SIG-M5 treated with dmso at 0.1 percent for 504 hours (cell line): ENCODE results near the gene ABHD16B.
"Not testable (repeated sequence)": the region's sequence is repeated elsewhere in the genome, so short reads cannot be mapped to it uniquely, and the experiment has no call there.

Experiments
- DNase-seq: peaks from one replicate; lab custom pipeline; 2025; ENCODE audit not compliant: unreplicated experiment; lab: John Stamatoyannopoulos, UW

The ABHD16B gene

DNA sequence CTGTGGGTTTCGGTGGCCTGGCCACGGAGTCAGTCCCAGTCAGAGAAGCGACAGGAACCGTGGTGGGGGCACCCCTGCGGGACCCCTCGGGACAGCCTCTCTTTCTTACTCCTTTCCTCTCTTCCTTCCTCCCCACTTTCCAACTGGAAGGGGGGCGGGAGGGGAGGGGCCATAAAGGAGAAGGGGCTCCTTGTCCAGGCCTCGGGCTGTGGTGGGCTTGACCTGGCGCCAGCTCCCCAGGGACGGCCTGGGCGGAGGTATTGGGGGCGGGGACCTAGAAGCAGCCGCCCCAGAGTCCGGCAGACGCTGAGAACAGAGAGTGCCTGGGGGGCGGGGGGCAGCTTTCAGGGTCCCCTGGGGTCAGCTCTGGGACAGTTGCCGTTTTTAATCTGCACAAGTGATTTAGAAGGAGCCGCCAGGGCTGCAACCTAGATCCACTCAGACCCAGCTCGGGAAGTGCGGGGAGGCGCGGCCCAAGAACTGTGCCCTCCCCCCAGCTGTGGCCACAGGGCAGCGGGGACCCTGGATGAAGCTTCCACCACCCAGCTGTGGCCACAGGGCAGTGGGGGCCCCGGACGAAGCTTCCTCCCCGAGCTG is 6.4 kb upstream of the ABHD16B start:
- DNase-seq, result no peak

DNA sequence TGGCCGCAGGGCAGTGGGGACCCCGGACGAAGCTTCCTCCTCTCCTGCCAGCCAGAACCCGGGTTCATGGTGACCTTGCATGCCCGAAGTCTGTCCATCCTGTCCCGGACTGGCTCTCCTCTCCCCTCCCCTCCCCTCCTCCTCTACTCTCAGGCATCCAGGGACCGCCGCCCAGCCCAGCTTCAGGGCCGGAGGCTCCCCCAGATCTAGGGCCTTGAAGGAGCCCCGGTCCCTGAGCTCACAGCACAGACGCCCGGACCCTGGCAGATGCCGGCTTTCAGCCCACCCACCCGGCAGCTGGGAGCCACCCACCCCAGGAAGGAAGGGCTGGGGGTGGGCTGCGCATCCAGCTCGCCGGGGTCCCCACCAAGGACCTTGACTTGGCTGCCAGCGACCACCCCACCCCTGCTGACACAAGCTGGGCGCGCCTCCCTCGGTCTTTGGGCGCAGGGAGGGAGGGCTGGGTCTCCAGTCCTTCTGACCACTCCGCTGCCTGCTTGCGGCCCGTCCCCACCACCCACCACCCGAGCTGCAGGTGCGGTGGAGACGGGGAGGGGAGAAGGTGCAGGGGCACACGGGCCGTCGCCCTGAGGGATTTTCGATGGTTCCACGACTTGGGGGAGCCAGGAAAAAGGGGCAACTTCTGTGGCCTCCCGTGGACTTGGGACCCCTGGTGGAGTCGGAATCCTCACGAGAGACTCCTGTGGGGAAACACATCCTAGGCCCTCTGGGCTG is 5.8 kb upstream of the ABHD16B start:
- no peak for DNase-seq

DNA sequence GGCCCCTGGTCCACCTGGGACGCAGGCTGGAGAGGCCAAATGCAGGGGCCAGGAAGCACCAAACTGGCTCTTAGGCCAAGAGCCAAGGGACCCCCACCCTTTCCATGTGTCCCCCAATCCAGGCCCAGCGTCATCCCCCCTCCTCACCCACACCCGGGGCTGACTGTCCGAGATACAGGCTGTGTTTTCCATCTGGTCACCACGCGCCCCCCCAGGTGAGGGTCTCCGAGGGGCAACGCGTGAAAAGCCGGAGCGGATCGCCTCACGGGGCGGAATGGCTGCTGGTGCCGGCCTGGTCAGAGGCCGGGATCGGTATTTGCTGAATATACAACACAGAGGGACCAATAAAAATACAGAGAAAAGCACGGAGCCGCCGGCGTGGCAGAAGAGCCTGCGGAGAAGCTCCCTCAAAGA is 5.2 kb upstream of the ABHD16B start:
- DNase-seq, result no peak

- no peak for DNase-seq
These were observed 3.4 kb upstream of the ABHD16B start for GRCh38 chr20:63857764-63858392.

GRCh38 chr20:63858393-63859165 is 2.7 kb upstream of the ABHD16B start:
- DNase-seq, result no peak

- no peak for DNase-seq
These were observed 2.1 kb upstream of the ABHD16B start for GRCh38 chr20:63859166-63859699.

- DNase-seq, result no peak
These were observed 810 bp upstream of the ABHD16B start for GRCh38 chr20:63860325-63861051.

DNA sequence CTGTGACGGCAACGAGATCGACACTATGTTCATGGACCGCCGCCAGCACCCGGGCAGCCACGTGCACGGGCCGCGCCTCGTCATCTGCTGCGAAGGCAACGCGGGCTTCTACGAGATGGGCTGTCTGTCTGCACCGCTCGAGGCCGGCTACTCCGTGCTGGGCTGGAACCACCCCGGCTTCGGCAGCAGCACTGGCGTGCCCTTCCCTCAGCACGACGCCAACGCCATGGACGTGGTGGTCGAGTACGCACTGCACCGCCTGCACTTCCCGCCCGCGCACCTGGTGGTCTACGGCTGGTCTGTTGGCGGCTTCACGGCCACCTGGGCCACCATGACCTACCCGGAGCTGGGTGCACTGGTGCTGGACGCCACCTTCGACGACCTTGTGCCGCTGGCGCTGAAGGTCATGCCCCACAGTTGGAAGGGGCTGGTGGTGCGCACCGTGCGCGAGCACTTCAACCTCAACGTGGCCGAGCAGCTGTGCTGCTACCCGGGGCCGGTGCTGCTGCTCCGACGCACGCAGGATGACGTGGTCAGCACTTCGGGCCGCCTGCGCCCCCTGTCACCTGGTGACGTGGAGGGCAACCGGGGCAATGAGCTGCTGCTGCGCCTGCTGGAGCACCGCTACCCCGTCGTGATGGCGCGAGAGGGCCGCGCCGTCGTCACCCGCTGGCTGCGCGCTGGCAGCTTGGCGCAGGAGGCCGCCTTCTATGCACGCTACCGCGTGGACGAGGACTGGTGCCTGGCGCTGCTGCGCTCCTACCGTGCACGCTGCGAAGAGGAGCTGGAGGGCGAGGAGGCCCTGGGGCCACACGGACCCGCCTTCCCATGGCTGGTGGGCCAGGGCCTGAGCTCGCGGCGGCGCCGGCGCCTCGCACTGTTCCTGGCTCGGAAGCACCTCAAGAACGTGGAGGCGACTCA is 943 bp downstream of the ABHD16B start:
- DNase-seq, result no peak

DNA sequence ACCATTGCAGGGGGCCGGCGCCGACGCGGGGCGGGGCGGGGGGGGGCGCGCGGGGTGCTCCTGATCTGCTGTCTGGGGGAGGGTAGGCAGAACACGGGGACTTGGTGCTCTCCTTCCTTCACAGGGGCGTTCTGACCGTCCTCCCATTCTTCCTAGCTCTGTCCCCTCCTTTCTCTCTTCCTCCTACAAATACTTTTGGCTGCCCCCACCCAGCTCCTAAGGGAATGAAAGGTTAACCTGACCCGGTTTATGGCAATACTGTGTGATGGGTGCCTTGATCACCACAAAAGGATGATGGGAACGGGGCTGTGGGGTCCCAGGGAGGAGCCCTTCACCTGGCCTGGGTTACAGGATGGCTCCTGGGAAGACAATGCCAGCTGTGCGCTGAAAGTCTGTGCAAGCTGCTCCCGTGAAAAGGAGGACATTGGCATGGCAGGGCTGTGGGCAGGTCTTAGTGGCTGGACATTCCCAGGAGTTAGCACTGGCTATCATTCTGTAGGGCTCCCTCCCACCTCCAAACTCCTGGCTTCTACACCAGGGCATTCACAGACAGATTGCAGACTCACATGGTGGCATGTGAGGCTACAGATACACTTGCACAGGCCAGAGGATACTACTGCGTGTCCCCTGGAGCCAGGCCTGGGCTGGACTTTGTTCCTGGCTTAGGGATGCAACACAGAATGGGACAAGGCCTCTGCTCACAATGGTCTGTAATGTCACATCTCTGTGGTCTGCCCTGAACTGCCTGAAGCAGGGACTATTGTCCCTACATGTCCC is 1.9 kb downstream of the ABHD16B start:
- DNase-seq, result no peak

- peak; percentile 98 for DNase-seq
These were observed 2.7 kb downstream of the ABHD16B start for GRCh38 chr20:63863798-63864544.

DNA sequence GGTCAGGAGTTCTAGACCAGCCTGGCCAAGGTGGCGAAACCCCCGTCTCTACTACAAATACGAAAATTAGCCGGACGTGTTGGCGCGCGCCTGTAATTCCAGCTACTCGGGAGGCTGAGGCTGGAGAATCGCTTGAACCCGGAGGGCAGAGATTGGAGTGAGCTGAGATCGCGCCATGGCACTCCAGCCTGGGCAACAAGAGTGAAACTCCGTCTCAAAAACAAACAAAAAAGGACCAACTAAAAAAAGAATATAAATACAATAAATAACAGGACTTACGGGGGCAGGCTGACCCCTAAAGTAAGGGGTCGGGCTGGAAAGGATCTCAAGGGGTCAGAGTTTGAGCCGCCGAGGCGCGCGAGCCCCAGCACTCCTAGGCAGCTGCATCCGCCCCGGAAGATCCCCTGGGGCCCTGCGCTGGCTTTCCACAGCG is 3.3 kb downstream of the ABHD16B start:
- DNase-seq, result no peak

GRCh38 chr20:63864978-63865640 is 3.8 kb downstream of the ABHD16B start, which contains the start of gene TPD52L2:
Gene TPD52L2 (plus strand): TSS chr20:63865270. CDS start chr20:63865366, 96 bp downstream.
- DNase-seq, result peak; percentile 100

DNA sequence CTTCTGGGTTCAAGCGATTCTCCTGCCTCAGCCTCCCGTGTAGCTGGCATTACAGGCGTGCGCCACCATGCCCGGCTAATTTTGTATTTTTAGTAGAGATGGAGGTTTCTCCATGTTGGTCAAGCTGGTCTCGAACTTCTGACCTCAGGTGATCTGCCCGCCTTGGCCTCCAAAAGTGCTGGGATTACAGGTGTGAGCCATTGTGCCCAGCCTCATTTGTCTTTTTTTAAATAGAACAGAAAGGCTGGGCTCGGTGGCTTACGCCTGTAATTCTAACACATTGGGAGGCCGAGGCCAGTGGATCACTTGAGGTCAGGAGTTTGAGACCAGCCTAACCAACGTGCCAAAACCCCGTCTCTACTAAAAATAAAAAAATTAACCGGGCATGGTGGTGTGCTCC is 5.7 kb downstream of the ABHD16B start:
- not testable (repeated sequence) for DNase-seq

DNA sequence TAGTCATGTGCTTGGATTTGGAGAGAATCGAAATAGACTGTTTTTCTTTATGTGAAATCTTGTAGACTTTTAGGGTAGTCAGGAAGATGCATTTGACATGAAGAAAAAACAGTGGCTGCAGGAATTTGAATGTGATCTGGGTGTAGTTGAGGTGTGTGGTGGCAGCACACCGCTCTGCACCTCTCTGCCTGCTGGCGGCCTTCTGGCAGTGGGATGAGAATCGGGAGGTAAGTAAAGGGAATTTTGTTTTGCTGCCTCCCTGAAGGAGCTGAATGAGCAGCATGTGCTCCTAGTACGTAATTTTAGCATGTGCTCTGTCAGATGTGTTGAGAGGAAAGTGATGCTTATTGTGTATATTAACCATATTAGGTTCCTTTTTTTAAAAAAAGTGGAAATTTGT is 7.0 kb downstream of the ABHD16B start:
- no peak for DNase-seq

DNA sequence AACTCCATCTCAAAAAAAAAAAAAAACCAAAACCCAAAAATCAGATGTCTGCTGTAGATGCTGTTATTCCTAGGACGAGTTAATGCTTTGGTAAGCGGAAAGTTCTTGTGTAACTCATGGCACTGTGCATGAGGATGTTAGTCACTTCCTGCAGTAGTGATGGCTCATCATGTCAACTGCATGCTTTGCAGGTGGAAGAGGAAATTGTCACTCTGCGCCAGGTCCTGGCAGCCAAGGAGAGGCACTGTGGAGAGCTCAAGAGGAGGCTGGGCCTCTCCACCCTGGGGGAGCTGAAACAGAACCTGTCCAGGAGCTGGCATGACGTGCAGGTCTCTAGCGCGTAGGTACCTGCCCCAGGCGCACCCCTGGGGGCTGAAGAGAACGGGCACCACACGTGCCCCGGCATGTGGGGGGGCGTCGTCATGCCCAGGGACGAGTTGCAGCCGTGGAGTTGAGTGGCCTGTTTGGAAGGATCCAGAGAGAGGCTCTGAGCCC is 12.2 kb downstream of the ABHD16B start:
- DNase-seq, result peak; percentile 95

GRCh38 chr20:63874241-63874640 is 12.9 kb downstream of the ABHD16B start:
- DNase-seq, result not testable (repeated sequence)

DNA sequence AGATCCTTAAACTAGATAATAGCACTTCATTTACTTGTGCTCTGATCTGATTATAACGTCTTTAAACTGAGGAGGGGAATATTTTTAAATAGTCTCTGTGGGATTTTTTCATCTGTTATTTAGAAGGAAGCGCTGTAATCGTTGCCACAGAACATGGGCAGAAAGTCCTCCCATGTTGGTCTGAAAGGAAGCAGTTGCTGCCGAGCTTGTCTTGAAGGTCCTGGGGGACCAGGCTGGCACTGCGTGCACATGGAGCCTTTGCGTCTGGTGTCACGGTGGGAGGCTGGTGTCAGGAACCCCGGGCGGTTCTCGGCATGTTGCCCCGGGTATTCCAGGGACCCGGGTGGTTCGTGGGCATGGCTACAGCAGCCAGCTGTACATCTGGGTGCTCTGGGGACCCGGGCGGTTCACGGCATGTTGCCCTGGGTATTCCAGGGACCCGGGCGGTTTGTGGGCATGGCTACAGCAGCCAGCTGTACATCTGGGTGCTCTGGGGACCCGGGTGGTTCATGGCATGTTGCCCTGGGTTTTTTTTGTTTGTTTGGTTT is 15.3 kb downstream of the ABHD16B start:
- DNase-seq, result no peak
